CD4-positive, alpha-beta memory T cell (primary cell): ENCODE data around the gene PAXX. TPM values are rescaled to one million over a fixed set of nuclear protein-coding genes. Genes with fewer than 3 reads are reported as not detected.

Experiments
- CTCF ChIA-PET: fragments of 350-600 bp; sonication (Branson Sonifier 250); formaldehyde crosslinking; loops from one replicate; lab custom pipeline; 2021; ENCODE audit warnings: inconsistent platforms; ENCODE audit not compliant: partially characterized antibody; lab: Charles Lee
- POLR2A ChIA-PET: fragments of 350-600 bp; sonication (Branson Sonifier 250); formaldehyde crosslinking; loops from one replicate; lab custom pipeline; 2021; ENCODE audit not compliant: partially characterized antibody; lab: Charles Lee
- DNase-seq, 5 donors: peaks; one replicate each; pipeline versions ENCODE4 v3.0.0 to v3.0.0-alpha.2; 2020 to 2022; ENCODE audit warnings: mixed read lengths in 1 of 5
- H3K27ac ChIP-seq: one replicate; pipeline ENCODE4 v1.7.0; 2013; ENCODE audit warnings: low read depth, low read length
- H3K27me3 ChIP-seq: 2 replicates; pipeline ENCODE4 v1.7.0; 2013; ENCODE audit warnings: mild to moderate bottlenecking, low read length, moderate library complexity; ENCODE audit not compliant: insufficient read depth
- H3K36me3 ChIP-seq: 2 replicates; pipeline ENCODE4 v1.7.0; 2013; ENCODE audit warnings: mild to moderate bottlenecking, low read length, moderate library complexity; ENCODE audit not compliant: insufficient read depth
- H3K4me1 ChIP-seq: 2 replicates; pipeline ENCODE4 v1.7.0; 2013; ENCODE audit warnings: mild to moderate bottlenecking, low read length, moderate library complexity; ENCODE audit not compliant: insufficient read depth
- H3K4me3 ChIP-seq, 2 donors: one replicate each; pipeline ENCODE4 v1.7.0; 2013; ENCODE audit warnings: low read length in 2 of 2, mild to moderate bottlenecking in 1 of 2
- H3K9me3 ChIP-seq, 2 donors: one replicate each; pipeline ENCODE4 v1.7.0; 2013; ENCODE audit warnings: low read length in 2 of 2, control low read depth in 1 of 2; ENCODE audit not compliant: control insufficient read depth in 1 of 2
- H3K27ac Mint-ChIP-seq, 7 donors: one replicate each; pipeline ENCODE4 v1.8.0; 2020 to 2021; ENCODE audit warnings: mixed read lengths in 7 of 7, mild to moderate bottlenecking in 6 of 7, inconsistent platforms in 3 of 7, moderate library complexity in 3 of 7
- H3K27me3 Mint-ChIP-seq, 2 donors: one replicate each; pipeline ENCODE4 v1.8.0; 2020 to 2021; ENCODE audit warnings: mixed read lengths in 2 of 2
- H3K36me3 Mint-ChIP-seq, 2 donors: one replicate each; pipeline ENCODE4 v1.8.0; 2020 to 2021; ENCODE audit warnings: mixed read lengths in 2 of 2, inconsistent platforms in 1 of 2, mild to moderate bottlenecking in 1 of 2
- H3K4me1 Mint-ChIP-seq, 4 donors: one replicate each; pipeline ENCODE4 v1.8.0; 2020 to 2021; ENCODE audit warnings: mixed read lengths in 4 of 4, mild to moderate bottlenecking in 1 of 4
- H3K4me3 Mint-ChIP-seq, 8 donors: one replicate each; pipeline ENCODE4 v1.8.0; 2020 to 2021; ENCODE audit warnings: mixed read lengths in 8 of 8, mild to moderate bottlenecking in 7 of 8, moderate library complexity in 6 of 8, inconsistent platforms in 3 of 8
- H3K9me3 Mint-ChIP-seq, 8 donors: one replicate each; pipeline ENCODE4 v1.8.0; 2020 to 2021; ENCODE audit warnings: mixed read lengths in 8 of 8, mild to moderate bottlenecking in 5 of 8, inconsistent platforms in 3 of 8, moderate library complexity in 1 of 8
- intact Hi-C: fragments of 100-400 bp; cut with micrococcal nuclease; formaldehyde crosslinking; loops from one replicate; pipeline ENCODE4 v1.15.1; 2023
- polyA plus RNA-seq, 2 donors: library from polyadenylated mRNA; unstranded; fragments of 300-500 nt; fragmentation: Illumina TruSeq; gene quantifications; one replicate each; pipeline ENCODE4 v1.2.3, GENCODE V29; 2021
- total RNA-seq, 2 experiments: library from RNA; stranded (reverse); gene quantifications; one replicate each; pipeline ENCODE4 v1.2.3, GENCODE V29; 2021

The PAXX gene
- total and polyA plus RNA-seq, 4 experiments from 2014 or later: 76.0 to 103 (median 97.5) TPM

DNA sequence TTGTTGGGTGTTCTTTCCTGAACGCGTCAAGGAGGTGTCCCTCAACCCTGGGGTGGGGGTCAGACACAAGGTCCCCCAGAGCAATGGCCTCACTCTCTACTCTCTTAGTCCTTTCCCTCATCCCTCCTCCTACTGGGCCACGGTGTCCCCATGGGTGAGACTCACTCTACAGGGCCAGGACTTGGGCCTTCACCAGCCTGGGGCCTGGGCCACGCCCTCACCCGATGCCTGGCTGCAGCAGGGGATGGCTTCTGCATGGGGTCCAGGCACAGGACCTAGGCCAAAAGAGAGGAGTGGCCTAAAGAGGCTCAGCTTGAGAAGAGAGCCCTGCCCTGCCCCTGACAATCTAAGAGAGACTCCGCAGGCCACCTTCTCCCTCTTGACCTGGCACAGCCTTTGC lies 34.3 kb upstream of the PAXX start:
- Mint-ChIP-seq H3K27me3 (no peaks in the 10 kb centered on the region), H3K4me1 (peaks cover 11 to 43% (median 14%) of the 10 kb centered on the region in 4 donors), H3K4me3 (peak overlapping the region in 1 of 8 donors; percentile 44), H3K27ac (peak overlapping the region in 1 of 7 donors; percentile 66), H3K36me3 (peaks cover 0 to 9% of the 10 kb centered on the region in 2 donors), H3K9me3 (peaks cover 0 to 6% (median 0%) of the 10 kb centered on the region in 8 donors)
- Histone ChIP-seq H3K36me3 (no peaks in the 10 kb centered on the region), H3K9me3 (no peaks in the 10 kb centered on the region), H3K27me3 (no peaks in the 10 kb centered on the region), H3K4me1 (peaks cover 39% of the 10 kb centered on the region), H3K4me3 (no peak overlapping the region), H3K27ac (no peak overlapping the region)
- DNase-seq: no peak
- intact Hi-C loops: no loop called here
- CTCF ChIA-PET: no interaction called here
- POLR2A ChIA-PET: interaction anchor here (1.2 to 9.2 kb wide), 4 partner anchors 13 to 33 kb away, joined by 4 to 75 read pairs (median 15); partner anchors contain the start of genes C8G, FBXW5 and PAXX

GRCh38 chr9:136958473-136958872 lies 33.7 kb upstream of the PAXX start:
- Mint-ChIP-seq H3K4me1 (peaks cover 14 to 48% (median 18%) of the 10 kb centered on the region in 4 donors), H3K27me3 (no peaks in the 10 kb centered on the region), H3K4me3 (no peak overlapping the region), H3K9me3 (peaks cover 0 to 6% (median 0%) of the 10 kb centered on the region in 8 donors), H3K36me3 (peaks cover 0 to 9% of the 10 kb centered on the region in 2 donors), H3K27ac (peak overlapping the region in 1 of 7 donors; percentile 76)
- DNase-seq: no peak
- Histone ChIP-seq H3K4me1 (peaks cover 45% of the 10 kb centered on the region), H3K27ac (no peak overlapping the region), H3K4me3 (no peak overlapping the region), H3K27me3 (no peaks in the 10 kb centered on the region), H3K36me3 (no peaks in the 10 kb centered on the region), H3K9me3 (no peaks in the 10 kb centered on the region)
- intact Hi-C loops: no loop called here
- ChIA-PET POLR2A (interaction anchor here (1.2 to 9.2 kb wide), 5 partner anchors 13 to 38 kb away, joined by 4 to 75 read pairs (median 17); partner anchors contain the start of genes C8G, CLIC3, FBXW5 and PAXX), CTCF (interaction anchor here (2.5 kb wide), 1 partner anchor 71 kb away, joined by 9 read pairs; the partner anchor contains the start of gene ABCA2)

DNA sequence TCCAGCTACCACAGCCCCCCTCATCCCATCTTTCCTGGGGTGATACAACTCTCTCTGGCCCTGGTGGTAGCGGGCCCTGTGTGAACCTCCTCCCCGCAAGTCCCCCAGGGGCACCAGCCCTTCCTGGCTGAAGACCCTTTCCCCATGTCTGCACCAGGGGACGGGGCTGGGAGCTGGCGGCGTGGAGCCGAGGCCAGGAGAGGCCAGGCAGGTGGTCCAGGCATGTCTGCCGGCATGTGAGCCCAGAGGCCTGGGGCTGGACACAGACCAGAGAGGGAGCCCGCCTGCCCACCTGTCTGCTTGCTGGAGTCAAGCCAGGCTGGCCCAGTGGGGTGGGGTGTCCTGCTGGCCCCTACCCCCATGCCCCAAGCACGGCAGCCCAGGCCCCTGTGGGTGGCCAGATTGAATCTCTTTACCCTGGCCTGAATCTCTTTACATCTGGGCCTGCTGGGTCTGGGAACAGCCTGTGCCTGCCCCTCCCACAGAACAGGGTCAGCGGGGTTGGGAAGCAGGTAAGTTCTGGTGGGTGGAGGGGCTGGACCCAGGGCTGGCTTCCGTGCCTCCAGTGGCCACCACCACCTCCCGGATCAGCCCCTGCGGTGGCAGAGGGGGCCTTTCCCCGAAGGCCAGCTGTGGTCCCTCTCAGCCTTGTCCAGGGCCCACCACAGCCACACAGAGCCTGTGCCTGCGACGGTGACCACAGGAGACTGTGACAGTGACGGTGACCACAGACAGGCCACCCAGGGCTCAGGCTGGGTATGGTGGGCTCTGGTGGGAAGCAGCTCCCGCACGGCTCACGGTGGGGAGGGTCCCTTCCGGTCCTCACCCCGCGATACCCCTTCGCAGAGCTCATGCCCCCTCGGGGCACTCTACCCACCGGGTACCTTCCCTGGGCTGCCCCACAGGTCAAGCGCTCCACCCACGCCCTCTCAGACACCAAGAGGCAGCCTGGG lies 33.0 kb upstream of the PAXX start:
- intact Hi-C loops: no loop called here
- DNase-seq: no peak
- peak overlapping the region; percentile 24 for H3K27ac ChIP-seq
- H3K9me3 ChIP-seq: no peaks in the 10 kb centered on the region
- Mint-ChIP-seq H3K27me3 (no peaks in the 10 kb centered on the region), H3K4me1 (peaks cover 14 to 49% (median 18%) of the 10 kb centered on the region in 4 donors), H3K27ac (peak overlapping the region in 4 of 7 donors; percentile 29 to 76 (median 49)), H3K4me3 (peak overlapping the region in 2 of 8 donors; percentile 24 to 78), H3K9me3 (peaks cover 0 to 6% (median 0%) of the 10 kb centered on the region in 8 donors), H3K36me3 (peaks cover 0 to 9% of the 10 kb centered on the region in 2 donors)
- H3K27me3 ChIP-seq: no peaks in the 10 kb centered on the region
- H3K36me3 ChIP-seq: no peaks in the 10 kb centered on the region
- H3K4me1 ChIP-seq: peaks cover 52% of the 10 kb centered on the region
- POLR2A ChIA-PET: interaction anchor here (0.6 to 9.2 kb wide), 15 partner anchors 8 to 159 kb away, joined by 3 to 75 read pairs (median 6); partner anchors contain the start of genes C8G, CLIC3, FBXW5 and LCN12
- CTCF ChIA-PET: interaction anchor here (1.6 to 2.5 kb wide), 2 partner anchors 16 to 70 kb away, joined by 8 to 9 read pairs; partner anchors contain the start of gene ABCA2
- H3K4me3 ChIP-seq: no peak overlapping the region

DNA sequence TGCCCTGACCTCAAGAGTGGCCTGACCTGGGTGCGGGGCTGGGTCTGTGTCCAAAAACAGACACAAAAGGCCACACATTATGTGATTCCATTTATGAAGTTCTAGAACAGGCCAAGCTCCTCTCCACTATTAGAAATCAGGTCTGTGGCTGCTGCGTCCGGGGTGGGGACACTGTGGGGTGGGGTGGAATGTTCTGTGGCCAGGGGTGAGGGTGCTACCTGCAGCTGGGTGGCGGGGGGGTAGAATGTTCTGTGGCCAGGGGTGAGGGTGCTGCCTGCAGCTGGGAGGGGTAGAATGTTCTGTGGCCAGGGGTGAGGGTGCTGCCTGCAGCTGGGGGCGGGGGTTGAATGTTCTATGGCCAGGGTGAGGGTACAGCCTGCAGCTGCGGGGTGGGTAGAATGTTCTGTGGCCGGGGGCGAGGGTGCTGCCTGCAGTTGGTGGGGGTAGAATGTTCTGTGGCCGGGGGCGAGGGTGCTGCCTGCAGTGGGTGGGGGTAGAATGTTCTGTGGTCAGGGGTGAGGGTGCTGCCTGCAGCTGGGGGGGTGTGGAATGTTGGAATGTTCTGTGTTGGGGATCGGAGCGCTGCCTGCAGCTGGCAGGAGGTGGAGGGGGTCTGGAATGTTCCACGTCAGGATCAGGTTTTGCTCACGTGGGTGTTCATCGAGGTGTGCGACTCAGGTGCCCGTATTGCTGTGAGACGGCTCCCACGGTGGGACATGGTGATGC lies 31.8 kb upstream of the PAXX start:
- peaks cover 19 to 61% (median 25%) of the 10 kb centered on the region in 4 donors for H3K4me1 Mint-ChIP-seq

DNA sequence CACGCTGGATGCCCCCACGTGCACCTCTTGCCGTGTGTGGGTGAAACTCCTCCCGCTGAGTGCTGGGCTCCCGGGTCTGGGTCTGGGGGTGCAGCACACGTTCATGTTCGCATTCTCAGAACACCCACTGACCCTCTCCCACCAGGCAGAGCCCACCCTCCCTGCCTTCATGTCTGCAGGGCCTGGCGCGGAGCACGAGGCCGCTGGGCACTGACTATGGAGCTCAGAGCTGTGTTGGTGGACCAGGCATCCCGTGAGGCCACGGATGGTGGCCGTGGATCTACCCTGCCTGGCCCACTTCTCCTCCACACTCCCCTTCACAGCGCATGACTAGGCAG lies 31.3 kb upstream of the PAXX start:
- peak overlapping the region in 2 of 8 donors; percentile 21 to 43 for H3K4me3 Mint-ChIP-seq
- intact Hi-C loops: no loop called here
- peak overlapping the region in 1 of 7 donors; percentile 42 for H3K27ac Mint-ChIP-seq
- peaks cover 23 to 66% (median 29%) of the 10 kb centered on the region in 4 donors for H3K4me1 Mint-ChIP-seq
- peaks cover 0 to 6% (median 0%) of the 10 kb centered on the region in 8 donors for H3K9me3 Mint-ChIP-seq
- no peaks in the 10 kb centered on the region for H3K27me3 Mint-ChIP-seq
- H3K36me3 Mint-ChIP-seq: peaks cover 0 to 9% of the 10 kb centered on the region in 2 donors
- Histone ChIP-seq H3K4me1 (peaks cover 69% of the 10 kb centered on the region), H3K36me3 (no peaks in the 10 kb centered on the region), H3K27me3 (no peaks in the 10 kb centered on the region), H3K27ac (no peak overlapping the region), H3K4me3 (no peak overlapping the region), H3K9me3 (no peaks in the 10 kb centered on the region)
- no peak for DNase-seq
- ChIA-PET CTCF (interaction anchor here (1.1 to 1.5 kb wide), 2 partner anchors 10 to 13 kb away, joined by 3 to 5 read pairs; no protein-coding TSS in a partner anchor), POLR2A (interaction anchor here (1.5 to 9.2 kb wide), 6 partner anchors 8 to 35 kb away, joined by 7 to 75 read pairs (median 16); partner anchors contain the start of genes C8G, CLIC3, FBXW5 and LCN12)

More for the DNA sequence above, 31.8 kb upstream of the PAXX start:
- Histone ChIP-seq H3K4me3 (no peak overlapping the region), H3K4me1 (peaks cover 63% of the 10 kb centered on the region), H3K9me3 (no peaks in the 10 kb centered on the region), H3K36me3 (no peaks in the 10 kb centered on the region), H3K27me3 (no peaks in the 10 kb centered on the region), H3K27ac (peak overlapping the region; percentile 24)
- H3K27ac Mint-ChIP-seq: peak overlapping the region; percentile 13 to 96 (median 94)
- peak overlapping the region; percentile 56 to 81 (median 78) for H3K4me3 Mint-ChIP-seq
- intact Hi-C loops: no loop called here
- ChIA-PET CTCF (interaction anchor here (0.7 to 2.5 kb wide), 4 partner anchors 9 to 69 kb away, joined by 3 to 9 read pairs (median 6); partner anchors contain the start of gene ABCA2), POLR2A (interaction anchor here (0.6 to 9.2 kb wide), 14 partner anchors 9 to 160 kb away, joined by 3 to 75 read pairs (median 6); partner anchors contain the start of genes C8G, CLIC3, FBXW5 and LCN12)
- peaks cover 0 to 6% (median 0%) of the 10 kb centered on the region in 8 donors for H3K9me3 Mint-ChIP-seq
- peaks cover 0 to 9% of the 10 kb centered on the region in 2 donors for H3K36me3 Mint-ChIP-seq
- peak in 4 of 5 donors; percentile 36 to 45 (median 41) for DNase-seq
- no peaks in the 10 kb centered on the region for H3K27me3 Mint-ChIP-seq

DNA sequence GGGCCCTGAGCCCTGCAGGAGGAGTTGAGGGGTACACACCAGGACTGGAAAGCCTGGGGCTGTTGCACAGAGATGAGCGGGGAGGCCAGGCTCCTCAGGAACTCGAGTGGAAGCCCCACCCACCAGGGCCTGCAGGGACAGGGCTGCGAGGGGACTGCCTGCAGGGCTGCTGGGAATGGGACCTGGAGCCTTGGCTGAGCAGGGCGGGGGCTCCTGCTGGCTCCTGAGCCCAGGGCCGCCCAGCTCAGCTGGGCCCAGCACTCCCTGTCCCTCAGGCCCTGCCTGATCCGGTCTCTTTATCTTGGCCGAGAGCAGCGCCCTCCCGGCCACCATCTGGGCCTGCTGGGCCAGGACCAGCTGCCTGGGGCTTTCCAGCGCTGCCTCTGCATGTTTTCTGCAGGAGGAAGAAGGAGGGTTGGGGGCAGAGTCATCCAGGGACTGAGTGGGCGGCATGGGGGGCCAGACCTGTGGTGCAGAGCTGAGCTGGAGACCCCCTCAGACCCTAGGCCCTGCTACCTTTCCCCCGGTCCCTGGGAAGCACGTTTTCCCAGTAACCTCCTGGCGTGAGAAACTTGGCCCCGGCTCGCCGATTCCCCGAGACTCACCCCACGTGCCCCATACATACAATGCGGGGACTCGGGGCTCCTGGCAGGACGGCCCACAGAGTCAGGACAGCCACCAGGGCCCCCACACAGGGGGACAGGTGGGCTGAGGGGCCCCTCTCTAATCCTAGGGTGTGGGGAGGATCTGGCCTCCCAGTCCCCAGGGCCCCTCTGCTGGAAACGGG lies 30.8 kb upstream of the PAXX start:
- Mint-ChIP-seq H3K27ac (peak overlapping the region in 1 of 7 donors; percentile 53), H3K9me3 (peaks cover 0 to 3% (median 0%) of the 10 kb centered on the region in 8 donors), H3K4me3 (peak overlapping the region in 2 of 8 donors; percentile 7 to 43), H3K36me3 (peaks cover 0 to 4% of the 10 kb centered on the region in 2 donors), H3K4me1 (peaks cover 28 to 69% (median 35%) of the 10 kb centered on the region in 4 donors), H3K27me3 (no peaks in the 10 kb centered on the region)
- no peaks in the 10 kb centered on the region for H3K9me3 ChIP-seq
- H3K36me3 ChIP-seq: no peaks in the 10 kb centered on the region
- H3K4me3 ChIP-seq: no peak overlapping the region
- no peak for DNase-seq
- ChIA-PET POLR2A (interaction anchor here (1.3 to 9.2 kb wide), 6 partner anchors 10 to 35 kb away, joined by 4 to 75 read pairs (median 11); partner anchors contain the start of genes C8G, CLIC3, FBXW5 and LCN12), CTCF (interaction anchor here (1.5 kb wide), 1 partner anchor 13 kb away, joined by 5 read pairs; no protein-coding TSS in a partner anchor)
- peaks cover 74% of the 10 kb centered on the region for H3K4me1 ChIP-seq
- intact Hi-C loops: no loop called here
- H3K27me3 ChIP-seq: no peaks in the 10 kb centered on the region
- H3K27ac ChIP-seq: no peak overlapping the region
